NCI-H510A treated with DMSO at 0.1 percent for 48 hours (cell line): ENCODE results near the gene SHISA9.

Experiments used
- DNase-seq: peaks from one replicate; lab custom pipeline; 2025; lab: John Stamatoyannopoulos, UW

The SHISA9 gene

DNA sequence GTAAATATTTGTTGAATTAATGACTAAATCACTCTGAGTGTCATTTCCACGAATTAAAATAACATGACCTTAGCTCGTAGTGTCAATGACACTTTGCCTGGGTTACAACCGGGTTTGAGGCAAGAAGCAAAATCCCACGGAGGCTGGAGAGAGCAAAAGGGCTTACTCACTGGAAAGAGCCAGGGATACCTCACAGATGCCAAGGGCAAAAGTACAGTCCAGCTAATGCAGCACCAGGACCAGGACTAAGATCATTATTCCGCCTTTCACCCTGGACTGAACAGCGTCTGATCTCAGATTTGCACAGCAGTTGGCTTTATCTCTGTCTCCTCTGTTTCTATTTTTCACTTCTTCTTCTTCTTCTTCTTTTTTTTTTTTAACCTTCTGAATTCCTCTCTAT, 175.5 kb downstream of the SHISA9 start:
- DNase-seq: no peak

DNA sequence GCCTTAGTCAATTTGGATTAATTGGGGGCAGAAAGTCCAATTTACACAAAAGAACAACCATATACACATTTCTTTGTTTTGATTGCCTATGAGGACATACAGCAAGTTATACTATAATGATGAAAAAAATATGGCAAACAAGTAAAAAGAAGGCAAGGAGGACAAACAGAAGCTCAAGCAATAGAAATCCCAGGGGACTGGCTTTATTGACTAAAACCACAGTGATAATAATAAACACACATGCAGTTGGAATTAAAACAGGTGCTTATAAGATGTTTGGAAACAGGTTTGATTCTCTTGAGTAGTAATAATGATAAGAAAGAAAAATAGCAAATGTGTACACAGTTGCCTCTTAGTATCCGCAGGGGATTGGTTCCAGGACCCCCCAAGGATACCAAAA, 176.4 kb downstream of the SHISA9 start:
- DNase-seq: no peak

DNA sequence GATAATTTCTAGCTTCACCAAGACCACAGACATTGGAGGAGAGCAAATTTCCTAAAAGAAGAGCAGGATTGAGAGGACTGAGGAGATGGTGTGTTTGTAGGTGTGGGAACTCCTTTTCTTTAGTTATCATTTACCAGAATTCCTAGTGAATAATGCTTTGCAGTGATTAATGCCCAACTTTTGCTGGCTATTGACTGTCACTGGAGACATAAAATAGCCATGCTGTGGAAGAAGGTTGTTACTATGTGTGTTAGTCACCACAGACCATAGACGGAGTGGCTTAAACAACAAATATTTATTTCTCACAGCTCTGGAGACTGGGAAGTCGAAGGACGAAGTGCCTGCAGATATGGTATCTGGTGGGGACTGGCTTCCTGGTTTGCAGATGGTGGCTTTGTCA, 179.1 kb downstream of the SHISA9 start:
- no peak for DNase-seq

DNA sequence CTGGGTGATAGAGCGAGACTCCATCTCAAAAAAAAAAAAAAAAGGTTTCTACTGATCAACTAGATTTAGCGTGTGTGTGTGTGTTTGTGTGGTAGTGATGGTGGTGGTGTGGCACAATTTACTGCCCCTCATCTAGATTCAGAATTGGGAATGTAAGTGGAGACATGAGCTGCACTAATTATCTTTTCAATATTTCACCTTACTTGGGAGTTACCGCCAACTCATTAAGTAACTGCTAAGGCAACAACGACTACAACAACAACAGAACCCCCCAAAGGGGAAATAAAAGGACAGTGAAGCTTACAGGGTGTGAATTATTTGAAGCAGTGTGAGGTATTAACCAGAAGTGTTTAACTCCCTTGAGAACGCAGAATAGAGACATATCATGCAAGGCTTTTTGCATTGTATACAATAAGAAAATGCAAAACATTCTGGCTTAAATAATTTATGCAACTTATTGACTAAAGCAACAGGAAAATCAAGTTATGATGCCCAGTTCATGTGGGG, 180.5 kb downstream of the SHISA9 start:
- DNase-seq: no peak

DNA sequence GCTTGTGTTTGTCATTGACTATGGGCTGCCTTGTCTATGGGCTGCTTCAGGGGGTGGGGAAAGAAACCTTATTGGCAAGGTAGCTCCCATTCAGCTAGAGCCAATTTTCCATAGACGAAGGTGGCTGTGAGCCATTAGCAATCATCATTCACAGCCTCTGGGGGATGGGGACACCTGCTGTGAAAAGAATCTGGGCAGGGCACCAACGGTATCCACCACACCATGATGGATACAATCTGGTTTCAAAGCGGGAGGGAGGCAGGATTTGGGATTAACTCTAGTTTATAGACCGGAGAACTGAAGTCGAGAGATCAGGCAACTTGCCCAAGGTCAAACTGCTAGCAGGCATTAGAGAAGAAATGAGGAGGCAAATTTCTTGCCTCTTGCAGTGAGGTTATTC, 182.3 kb downstream of the SHISA9 start:
- DNase-seq: no peak

DNA sequence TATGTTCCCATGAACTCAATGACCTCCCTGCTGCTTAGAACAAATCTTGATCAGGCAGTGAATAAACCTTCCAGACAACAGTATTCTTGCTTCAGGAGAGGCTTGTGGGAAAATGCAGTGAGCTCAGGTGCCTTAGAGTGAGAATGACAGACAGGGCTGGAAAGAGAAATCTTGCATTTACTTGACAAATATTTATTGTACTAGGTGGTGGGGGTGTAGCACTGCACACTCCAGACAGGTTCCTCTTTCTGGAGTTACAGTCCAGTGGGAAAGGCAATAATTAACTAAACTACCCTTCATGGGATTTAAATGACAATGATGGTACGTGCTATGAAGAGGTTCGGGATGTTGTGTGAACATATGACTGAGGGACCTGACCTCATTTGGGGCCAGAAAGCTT, 182.9 kb downstream of the SHISA9 start:
- DNase-seq: no peak

DNA sequence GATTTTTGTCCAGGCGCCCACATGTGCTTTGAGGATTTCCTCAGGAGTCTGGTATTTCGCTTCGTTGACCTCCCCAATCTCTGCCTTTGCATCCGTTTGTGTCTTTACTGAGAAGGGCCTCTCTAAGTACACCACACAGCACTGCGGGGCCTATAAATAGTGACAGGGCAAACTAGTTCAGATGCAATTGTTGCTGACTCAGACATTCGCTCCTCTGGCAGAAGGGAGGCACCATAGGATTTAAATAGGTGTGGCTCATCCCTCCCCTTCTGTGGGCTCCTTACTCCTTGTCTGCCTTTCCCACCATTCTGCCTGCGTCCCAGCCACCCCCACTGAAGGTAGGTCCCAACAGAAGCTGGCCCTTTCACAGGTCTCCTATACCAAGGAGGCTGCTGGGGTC, 192.3 kb downstream of the SHISA9 start:
- DNase-seq: no peak

DNA sequence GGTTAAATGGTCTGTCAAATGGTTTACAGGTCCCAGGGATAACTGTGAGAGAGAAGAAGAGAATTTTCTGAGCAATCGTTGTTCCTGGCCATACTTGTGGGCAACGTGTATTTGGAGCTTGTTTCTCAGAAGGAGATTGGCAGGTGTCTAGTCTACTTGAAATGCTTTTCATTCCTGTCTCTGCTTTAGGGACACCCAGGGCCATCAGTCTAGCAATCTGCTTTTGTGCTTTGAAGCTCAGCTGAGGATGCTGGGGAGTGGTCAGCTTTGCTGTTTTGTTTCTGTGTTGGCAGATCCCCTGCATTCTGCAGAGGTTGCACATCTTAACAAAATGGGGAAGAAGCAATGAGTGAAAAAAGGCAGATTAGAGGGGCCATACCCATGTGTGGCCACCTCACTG, 193.7 kb downstream of the SHISA9 start:
- no peak for DNase-seq

DNA sequence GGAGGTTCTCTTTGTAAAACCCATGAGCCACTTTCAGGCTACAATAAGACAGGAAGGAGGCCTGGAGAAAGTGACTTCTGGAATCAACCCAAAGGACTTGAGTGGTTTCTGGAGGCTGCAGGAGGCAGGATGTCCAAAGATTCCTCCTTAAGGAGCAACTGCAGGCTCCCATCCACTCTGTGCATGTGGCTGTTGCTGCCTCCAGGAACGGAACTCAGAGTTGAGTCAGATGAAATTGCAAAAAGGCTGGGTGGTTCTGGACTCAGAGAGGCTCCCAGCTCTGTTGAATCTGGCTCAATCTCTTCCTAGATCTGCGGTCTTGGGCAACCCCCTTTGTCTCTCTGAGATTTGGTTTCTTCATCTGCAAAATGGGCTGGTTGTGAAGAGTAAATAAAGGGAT, 197.1 kb downstream of the SHISA9 start:
- no peak for DNase-seq

DNA sequence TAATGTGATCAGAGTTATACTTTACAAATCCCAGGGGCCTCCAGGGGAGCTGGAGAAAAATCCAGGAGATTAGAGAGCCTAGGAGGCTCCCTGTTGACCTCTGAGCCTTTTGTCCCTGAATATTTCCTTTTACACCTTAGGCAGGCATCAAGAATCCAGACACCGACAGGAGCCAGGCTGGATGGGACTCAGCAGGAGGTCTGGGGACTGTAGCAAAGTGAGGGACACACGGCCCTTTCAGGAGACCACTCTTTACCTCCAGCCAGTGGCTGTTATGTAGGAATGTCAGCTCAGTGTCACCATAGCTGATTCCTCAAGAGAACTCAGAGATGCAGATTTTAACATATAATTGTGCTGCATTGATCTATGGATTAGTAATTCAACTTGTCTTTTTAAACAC, 198.4 kb downstream of the SHISA9 start:
- no peak for DNase-seq

DNA sequence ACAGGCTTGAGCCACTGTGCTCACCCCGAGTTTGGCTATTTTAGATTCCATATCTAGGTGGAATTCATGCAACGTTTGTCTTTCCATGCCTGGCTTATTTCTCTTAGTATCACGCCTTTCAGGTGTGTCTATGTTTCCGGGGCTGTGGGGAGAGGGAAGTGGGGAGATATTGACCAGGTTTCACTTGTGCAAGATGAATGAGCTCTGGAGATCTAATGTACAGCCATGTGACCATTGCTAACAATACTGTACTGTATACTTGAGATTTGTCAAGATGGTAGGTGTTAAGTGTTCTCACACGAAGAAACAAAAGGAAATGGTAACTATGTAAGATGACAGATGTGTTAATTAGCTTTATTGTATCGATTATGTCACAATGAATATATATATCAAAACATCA, 199.6 kb downstream of the SHISA9 start:
- DNase-seq: no peak

DNA sequence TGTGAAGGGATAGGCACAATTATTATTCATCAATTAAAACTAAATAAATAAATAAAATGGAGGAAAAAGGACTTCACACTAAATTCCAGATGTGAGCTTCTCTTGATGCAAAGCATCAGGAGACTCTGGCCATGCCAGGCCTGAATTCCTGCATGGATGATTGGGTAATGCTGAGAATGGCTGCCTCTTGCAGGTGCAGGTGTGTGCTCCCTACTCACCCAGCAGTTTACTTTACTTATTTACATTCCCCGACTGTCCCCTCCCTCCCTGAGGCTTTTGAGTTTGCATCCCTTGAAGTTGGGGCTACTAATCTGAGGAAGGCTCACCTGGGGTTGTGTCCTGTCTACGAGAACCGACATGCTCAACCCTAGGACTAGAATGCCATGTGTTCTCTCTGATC, 200.4 kb downstream of the SHISA9 start:
- no peak for DNase-seq

DNA sequence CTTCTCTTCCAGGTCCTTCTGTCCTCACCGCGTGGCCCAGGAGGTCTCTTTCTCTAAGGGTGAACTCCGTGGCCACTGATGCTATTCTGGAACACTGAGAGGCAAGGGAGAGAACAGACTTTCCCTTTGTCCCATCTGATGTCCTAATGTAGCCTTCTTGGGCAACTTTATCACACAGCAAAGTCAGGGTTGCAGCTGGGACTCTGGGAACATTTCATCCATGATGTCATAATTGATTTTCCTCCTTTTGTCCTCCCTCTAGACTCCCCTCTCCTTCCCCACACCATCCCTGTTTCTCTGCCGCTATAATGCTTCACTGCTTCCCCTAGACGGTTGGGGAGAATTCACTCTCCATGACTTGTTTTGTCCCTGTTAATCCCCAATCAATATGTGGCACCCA, 201.0 kb downstream of the SHISA9 start:
- DNase-seq: no peak

DNA sequence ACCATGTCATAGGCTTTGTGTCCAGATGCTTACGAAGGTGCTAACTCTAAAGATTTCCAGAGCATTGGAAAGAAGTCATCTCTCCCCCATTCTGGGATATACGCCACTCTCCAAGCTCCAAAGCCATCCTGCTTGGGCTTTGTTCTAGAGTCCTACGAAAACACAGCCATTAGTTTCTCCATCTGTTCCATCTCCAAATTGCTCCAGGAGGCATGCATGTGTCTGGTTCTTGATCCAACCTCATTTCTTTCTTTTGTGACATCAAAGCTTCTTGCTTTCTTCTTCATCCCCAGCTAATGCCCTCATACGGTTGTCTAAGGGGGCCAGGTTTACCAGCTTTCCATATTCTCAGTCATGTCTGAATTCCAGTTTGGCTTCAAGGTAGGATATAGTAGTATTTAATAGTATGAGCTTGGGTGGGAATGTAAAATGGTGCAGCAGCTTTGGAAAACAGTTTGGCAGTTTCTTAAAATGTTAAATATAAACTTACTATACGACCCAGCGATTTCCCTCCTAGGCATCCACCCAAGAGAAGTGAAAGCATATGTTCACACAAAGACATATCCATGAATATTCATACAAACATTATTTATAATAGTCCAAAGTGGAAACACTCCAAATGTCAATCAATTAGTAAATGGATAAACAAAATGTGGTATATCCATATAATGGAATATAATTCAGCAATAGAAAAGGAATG, 202.6 kb downstream of the SHISA9 start:
- DNase-seq: no peak

DNA sequence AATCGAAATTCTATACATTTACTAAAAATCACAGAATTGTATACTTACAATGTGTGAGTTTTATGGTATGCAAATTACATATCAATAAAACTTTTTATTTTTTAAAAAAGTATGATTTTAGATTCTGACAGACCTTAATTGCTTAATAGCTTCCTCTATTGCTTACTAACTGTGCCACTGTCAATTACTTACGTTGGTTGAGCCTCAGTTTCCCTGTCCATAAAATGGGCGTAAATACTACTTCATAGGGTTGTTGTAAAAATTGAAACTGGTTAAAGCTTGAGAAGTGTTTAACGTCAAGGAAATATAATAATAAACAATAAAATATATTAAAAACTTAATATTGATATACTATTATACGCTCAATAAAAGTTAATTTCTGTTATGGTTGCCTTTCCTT, 203.4 kb downstream of the SHISA9 start:
- DNase-seq: no peak

DNA sequence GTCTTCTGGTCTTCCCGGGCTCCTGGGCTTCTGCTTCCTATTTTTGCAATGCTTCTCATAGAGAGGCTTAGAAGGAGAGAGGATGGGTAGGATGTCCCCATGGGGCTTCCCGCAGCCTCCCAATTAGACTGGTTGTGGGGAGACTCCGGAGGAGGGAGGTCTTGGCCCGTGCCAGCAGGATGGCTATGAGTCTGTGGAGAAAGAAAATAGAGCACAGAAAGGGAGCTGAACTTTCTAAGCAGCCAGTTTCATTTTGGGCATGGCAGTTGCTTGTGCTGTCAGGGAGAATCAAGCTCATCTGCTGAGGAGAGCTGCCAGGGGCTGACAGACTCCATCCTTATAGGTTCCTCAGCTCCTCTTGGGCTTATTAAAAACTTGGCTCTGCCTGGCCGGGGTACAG, 204.0 kb downstream of the SHISA9 start:
- DNase-seq: no peak

DNA sequence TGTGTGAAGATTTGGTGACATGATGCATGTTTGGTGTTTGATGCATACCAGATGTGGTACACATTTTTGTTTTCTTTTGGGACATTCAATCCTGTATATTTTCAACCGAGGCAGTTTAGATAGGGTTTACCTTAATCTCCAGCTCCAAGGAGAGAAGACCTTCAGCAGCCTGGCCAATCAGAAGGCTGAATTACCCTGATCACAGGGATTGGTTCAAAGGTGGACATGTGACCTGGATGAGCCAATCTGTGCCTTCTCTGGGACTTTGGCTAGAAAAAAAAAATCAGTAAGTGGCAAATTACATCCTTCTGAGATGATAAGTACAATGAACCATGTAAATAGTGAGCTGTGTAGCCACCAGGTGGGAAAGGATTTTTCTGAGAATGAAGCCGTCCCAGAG, 205.1 kb downstream of the SHISA9 start:
- DNase-seq: no peak

DNA sequence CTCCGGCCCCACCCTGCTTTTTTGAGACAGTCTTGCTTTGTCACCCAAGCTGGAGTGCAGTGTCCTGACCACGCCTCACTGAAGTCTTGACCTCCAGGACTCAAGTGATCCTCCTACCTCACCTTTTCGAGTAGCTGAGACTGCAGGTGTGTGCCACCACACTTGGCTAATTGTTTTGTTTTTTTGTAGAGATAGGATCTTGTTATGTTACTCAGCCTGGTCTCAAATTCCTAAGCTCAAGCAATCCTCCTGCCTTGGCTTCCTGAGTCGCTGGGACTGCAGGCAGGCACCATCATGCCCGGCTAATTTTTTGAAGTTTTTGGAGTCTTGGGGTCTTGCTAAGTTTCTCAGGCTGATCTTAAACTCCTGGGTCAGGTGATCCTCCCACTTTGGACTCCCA, 206.7 kb downstream of the SHISA9 start:
- DNase-seq: no peak

DNA sequence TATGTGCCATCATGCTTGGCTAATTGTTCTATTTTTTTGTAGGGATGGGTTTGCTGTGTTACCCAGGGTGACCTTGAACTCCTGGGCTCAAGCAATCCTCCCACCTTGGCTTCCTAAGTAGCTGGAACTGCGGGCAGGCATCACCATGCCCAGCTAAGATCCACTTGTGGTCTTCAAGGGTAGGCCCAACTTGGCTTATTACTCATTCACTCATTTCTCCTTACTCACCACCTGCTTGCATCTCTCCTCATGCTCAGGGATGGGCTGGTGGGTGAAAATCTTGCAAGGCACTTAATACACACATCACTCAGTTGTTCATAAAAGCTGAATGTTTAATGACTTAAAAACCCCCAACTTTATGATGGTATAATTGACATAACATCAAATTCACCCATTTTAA, 207.8 kb downstream of the SHISA9 start:
- no peak for DNase-seq

DNA sequence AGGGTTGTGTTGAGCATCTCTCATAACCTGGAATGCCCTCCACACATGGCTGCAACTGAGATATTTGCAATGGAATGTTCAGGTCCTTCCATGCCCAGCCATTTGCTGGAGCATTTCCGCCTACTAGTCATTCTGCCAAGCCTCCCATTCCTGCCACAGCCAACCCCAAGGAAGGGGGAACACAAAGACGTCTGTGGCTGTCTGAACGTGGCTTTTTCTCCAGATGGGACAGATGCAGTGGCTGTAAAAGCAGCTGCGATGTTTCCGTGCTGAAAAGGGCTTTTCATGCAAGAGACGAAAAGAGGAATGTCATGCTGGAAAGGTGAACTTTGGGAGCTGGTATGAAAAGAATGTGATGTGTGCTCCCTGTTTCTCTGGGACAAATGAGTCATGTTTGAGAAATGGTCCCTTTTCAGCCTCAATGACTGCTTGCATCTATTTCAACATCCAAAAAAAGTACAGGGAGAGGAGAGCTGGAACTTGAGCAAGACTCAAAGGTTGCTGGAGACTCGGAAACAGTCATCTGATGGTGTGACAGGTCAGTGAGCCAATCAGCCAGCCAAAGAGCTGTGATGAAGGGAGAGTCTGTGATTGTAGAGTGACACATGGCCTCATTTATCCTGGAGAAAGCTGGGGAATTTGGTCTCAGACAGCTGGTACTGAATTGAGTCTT, 208.9 kb downstream of the SHISA9 start:
- DNase-seq: no peak

DNA sequence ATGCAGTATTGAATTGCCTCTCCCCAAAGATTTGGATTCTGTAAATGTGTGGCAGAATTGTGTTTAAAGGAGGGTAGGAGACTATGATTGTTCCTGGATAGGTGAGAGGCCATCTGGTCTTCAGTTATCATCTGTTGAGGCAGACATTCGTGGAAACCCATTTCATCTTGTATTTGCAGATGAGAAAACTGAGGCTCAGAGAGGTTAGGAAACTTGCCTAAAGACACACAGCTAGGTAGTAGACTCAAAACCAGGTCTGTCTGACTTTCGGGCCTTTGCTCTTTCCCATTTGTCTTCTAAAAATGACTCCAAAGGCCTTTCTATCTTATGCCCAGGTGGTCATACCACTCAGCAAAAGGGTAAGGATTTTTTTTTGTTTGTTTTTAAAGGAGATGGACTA, 210.3 kb downstream of the SHISA9 start:
- no peak for DNase-seq

DNA sequence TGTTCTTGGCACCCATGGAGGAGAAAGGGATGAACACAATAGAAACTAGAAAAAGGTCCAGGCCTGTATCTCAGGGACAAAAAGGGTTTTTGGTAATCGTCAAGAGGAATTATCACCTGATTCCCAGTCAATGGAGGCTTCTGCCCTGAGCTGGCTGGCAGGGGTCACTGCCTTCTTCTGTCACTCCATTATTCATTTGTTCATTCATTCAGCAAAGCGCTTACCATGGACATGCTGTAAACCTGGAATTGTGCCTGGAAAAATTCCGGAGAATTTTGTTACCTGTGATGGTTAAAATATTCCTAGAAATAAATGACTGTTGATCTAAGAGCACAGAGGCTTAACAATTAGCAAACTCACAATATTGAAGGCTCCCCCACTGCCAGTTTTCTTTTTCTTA, 212.3 kb downstream of the SHISA9 start:
- DNase-seq: no peak

DNA sequence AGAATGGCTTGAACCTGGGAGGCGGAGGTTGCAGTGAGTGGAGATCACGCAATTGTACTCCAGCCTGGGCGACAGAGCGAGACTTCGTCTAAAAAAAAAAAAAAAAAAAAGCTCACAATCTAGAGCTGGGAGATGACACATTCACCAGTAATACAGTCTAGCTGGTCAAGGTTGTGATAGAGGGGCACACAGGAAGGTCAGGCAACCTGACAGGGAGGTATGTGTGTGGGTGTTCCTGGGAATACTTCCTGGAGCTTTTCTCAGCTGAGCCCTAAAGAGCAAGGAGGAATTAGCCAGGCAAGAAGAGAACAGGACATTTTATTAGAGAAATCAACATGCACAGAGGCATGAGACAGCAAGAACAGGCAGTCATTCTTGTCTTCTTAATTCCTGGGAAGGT, 216.7 kb downstream of the SHISA9 start:
- no peak for DNase-seq

DNA sequence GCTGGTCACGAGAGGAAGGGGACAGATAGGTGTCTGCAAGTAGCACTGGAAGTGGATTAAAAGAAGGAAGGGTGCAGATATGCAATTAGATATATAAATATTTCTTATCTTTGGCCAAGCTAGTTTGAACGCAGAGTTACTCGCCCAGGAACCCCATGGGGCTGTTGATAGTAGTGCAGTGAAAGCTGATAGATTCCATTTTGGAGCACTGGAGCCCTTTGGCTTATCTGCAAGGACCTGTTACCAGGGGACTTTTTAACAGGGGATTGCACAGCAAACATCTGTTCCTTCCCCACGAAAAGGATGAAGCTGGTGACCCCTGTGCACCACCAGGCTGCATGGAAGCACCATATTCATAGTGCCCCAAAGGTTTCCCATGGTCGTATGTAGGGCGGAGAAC, 218.7 kb downstream of the SHISA9 start:
- DNase-seq: no peak
